Kidney tubule cell (primary cell): Measurements from ENCODE around the gene HCAR1.
A peak's percentile ranks its signal among the peaks of the same experiment; 100 is the strongest.
"Not testable (repeated sequence)": the region's sequence is repeated elsewhere in the genome, so short reads cannot be mapped to it uniquely, and the experiment has no call there.

Source experiments
- DNase-seq: peaks from one replicate; pipeline ENCODE4 v3.0.0-alpha.2; 2018; ENCODE audit warnings: low spot score

The HCAR1 gene

DNA sequence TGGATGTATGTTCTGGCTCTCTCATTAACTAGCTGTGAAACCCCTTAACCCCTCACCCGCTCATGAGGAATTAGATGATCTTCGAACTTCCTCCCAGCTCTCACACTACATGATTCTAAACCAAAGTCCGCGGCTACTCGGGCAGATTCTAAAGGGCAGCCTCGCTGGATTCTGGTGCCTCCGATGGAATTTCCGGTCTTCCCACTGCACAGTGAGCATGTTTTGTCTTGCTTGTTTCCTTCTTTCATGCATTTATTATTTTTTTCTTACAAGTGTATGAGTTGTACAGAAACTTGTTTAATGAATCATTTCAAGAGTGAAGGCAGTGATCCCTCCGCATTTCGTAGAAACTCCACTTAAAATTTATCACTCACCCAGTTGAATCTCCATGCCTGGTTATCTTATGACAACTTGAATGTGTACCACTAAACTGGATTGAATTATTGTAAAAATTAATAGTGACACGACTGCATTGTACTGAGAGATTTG is 9.5 kb downstream of the HCAR1 start:
- peak; percentile 81 for DNase-seq

DNA sequence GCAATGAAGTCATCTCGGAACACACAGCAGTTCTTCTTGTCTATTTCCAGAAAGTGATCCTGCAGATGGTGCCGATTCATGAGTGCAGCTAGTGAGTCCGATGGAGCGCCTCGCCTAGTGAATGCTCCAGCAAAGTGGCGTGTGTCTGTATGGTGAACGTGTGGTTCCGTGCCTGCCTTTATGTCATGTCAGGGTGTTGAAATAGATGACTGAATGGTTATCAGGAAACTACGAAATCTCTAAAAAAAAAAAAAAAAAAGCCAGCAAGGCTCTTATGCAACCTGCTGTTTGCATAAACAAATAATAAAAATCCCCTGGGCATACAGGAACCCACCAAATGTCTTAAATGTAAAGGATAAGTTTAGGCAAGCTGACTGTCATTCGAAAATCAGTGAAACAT is 14.0 kb downstream of the HCAR1 start, which contains the start of gene HCAR3:
Gene HCAR3 (minus strand): TSS at position 154 of the 400 bp plus-strand sequence. CDS start 74 bp downstream, at position 80.
- not testable (repeated sequence) for DNase-seq

DNA sequence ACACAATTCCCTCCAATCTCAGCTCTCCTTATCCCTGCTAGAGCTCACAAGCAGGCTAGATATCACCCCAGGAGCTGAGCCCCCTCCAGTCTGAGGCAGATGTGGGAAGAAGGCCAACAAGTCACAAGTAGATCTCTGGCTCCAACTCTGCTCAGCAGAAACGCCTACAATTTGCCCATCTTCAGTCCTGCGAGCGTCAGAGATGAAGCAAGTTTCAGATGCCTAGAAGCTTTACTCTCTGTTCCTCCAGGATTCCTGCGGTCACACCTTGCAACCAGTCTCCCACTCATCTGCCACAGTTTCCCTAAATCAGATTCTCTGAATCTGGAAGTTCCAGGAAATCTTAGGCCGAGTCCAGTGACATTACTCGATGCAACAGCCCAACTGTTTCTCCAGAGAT is 15.4 kb downstream of the HCAR1 start:
- DNase-seq, result not testable (repeated sequence)

DNA sequence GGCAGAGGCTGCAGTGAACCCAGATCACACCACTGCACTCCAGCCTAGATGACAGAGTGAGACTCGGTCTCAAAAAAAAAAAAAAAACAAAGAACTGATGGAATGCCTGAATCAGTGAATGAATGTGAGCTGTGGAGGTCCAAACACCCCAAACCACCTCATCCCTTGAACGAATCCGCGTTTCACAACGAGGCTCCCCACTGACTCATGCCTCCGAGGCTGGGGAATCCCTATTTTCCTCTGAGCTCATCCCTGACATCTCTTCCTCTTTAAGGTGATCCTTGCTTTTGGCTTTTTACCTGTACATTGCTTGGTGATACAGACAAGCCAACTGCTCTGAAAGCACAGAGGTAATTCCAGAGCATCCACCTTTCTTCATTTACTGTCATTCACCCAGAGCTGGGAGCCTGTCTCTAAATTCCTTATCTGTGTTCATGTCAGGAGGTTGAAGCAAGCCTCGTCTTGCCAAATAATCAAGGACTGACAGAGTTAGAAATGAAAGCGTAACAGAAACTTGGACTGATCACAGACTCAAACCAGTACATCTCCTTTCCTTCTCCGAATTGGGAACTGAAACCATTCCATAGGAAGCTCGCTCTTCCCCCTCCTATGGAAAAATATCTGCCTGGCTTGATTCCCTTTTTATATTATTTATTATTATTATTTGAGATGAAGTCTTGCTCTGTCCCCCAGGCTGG is 17.0 kb downstream of the HCAR1 start:
- DNase-seq, result not testable (repeated sequence)

DNA sequence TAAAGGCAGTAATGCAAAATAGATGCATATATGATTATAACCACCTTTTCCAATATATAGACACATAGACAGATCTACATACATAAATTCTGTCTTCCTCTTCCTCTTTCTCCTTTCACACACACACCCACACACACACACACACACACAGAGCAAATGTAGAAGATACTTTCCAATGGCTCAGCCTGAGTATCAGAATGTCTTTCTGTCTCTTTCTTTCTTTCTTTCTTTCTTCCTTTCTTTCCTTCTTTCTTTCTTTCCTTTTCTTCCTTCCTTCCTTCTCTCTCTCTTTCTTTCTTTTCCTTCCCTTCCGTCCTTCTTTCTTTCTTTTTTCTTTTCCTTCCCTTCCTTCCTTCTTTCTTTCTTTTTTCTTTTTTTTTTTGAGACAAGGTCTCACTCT is 19.4 kb downstream of the HCAR1 start:
- DNase-seq, result not testable (repeated sequence)

DNA sequence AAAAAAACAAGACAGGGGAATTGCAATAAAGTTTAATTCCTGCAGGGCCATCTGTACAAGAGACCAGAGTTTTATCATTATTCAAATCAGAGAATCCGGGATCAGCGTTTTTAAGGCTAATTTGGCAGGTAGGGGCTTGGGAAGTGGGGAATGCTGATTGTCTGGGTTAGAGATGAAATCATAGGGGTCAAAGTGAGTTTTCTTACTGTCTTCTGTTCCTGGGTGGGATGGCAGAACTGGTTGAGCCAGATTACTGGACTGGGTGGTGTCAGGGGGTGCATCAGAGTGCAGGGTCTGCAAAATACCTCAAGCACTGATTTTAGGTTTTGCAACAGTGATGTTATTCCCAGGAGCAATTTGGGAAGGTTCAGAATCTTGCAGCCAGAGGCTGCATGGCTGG is 20.3 kb downstream of the HCAR1 start:
- DNase-seq, result not testable (repeated sequence)

DNA sequence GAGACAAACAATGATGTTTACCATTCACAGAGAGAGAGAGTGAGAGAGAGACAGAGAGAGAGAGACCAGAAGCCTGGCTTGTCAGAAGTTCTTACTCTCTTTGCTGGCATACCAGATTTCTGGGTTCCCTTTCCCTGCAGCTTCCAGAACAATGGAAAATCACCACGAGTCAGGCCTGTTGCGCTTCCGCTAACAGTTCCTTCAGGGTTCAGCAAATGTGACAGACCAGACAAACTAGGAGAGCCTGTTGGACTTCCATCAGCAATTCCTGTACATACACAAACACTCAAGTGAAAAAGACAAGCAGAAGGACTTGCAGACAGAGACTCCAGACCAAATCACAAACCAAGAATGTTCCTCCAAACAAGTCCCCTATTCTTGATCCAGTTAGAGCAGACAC is 21.4 kb downstream of the HCAR1 start:
- not testable (repeated sequence) for DNase-seq

DNA sequence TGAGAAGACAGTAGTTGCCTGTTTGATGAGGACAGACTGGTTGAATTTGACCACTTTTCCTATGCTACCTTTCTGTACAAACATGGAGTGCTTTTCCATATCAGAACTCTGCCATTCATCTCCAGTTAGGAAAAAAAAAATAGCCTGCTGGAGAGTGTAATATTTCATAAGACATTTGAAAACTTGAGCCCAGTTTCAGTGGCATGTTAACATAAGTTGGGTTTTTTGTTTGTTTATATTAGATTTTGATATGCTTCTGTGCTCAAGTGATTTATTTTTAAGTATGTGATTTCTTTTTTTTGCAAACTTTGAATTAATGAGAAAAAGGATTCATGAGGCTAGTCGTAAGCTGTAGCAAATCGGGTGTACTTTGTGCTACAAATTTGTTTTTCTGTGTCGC is 26.8 kb downstream of the HCAR1 start:
- DNase-seq, result not testable (repeated sequence)

DNA sequence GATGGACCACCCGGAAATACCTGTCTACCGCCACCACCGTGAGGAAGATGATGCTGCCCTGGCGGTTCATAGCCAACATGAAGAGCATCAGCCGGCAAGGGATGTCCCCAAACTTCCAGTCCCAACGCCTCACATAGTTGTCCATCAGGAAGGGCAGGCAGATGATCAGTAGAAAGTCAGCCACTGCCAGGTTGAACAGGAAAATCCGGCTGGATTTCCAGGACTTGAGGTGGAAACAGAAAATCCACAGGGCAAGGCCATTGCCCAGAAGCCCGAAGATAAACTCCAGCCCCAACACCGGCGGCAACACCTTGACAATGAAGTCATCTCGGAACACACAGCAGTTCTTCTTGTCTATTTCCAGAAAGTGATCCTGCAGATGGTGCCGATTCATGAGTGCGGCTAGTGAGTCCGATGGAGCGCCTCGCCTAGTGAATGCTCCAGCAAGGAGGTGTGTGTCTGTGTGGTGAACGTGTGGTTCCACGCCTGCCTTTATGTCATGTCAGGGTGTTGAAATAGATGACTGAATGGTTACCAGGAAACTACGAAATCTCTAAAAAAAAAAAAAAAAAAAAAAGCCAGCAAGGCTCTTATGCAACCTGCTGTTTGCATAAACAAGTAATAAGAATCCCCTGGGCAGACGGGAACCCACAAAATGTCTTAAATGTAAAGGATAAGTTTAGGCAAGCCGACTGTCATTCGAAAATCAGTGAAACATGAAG is 27.6 kb downstream of the HCAR1 start, which contains the start of gene HCAR2:
Gene HCAR2 (minus strand): TSS at position 468 of the 722 bp plus-strand sequence. CDS start 74 bp downstream, at position 394.
- DNase-seq, result not testable (repeated sequence)

DNA sequence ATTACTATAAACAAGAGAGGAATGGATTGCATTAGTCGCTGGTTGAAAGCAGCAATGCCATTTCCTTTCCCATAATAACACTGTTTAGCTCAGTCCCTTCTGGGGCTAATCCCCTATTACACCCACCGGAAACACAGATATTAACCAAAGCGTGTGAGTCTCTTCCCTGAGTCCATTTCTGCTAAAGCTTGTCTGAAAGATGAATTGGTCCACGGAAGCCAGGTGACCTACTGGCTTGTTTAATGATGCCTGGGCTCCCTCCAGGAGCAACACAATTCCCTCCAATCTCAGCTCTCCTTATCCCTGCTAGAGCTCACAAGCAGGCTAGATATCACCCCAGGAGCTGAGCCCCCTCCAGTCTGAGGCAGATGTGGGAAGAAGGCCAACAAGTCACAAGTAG is 29.2 kb downstream of the HCAR1 start:
- DNase-seq, result not testable (repeated sequence)

DNA sequence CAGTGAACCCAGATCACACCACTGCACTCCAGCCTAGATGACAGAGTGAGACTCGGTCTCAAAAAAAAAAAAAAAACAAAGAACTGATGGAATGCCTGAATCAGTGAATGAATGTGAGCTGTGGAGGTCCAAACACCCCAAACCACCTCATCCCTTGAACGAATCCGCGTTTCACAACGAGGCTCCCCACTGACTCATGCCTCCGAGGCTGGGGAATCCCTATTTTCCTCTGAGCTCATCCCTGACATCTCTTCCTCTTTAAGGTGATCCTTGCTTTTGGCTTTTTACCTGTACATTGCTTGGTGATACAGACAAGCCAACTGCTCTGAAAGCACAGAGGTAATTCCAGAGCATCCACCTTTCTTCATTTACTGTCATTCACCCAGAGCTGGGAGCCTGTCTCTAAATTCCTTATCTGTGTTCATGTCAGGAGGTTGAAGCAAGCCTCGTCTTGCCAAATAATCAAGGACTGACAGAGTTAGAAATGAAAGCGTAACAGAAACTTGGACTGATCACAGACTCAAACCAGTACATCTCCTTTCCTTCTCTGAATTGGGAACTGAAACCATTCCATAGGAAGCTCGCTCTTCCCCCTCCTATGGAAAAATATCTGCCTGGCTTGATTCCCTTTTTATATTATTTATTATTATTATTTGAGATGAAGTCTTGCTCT is 30.5 kb downstream of the HCAR1 start:
- DNase-seq, result not testable (repeated sequence)

DNA sequence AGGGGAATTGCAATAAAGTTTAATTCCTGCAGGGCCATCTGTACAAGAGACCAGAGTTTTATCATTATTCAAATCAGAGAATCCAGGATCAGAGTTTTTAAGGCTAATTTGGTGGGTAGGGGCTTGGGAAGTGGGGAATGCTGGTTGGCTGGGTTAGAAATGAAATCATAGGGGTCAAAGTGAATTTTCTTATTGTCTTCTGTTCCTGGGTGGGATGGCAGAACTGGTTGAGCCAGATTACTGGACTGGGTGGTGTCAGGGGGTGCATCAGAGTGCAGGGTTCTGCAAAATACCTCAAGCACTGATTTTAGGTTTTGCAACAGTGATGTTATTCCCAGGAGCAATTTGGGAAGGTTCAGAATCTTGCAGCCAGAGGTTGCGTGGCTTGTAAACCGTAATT is 33.7 kb downstream of the HCAR1 start:
- DNase-seq, result not testable (repeated sequence)

DNA sequence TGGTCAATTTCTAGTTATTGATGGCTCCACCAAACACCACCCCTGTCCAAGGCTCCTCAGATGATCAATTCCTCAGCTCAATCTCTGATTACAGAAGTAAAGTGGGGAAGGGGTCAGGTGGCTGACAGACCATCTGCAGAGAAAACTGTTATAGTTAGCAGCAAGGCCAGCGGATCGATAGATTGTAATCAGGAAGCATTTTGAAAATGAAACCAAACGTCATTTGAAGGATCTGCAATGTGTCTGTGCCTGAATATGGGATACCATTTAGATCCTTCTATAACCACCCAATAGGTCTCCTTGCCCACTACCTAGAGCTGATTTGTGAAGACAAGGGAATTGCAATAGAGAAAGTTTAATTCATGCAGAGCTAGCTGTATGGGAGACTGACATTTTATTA is 39.1 kb downstream of the HCAR1 start:
- DNase-seq, result no peak

DNA sequence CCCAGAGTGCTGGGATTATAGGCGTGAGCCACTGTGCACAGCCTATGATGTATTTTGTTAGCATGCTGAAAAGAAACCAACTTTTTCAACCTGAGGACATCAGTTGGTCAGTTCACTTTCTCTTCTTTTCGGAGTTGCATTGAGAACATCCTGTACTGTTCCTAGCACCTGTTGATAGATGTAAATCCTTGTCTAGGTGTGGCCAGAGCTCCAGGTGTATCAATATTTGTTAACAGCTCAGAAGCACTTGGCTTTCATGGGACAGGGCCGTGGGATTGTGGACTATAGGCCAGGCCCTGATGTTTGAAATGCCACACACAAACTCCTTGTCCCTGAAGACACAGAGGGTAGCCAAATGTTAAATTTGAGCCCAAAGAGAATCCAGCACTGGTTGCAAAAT is 42.4 kb downstream of the HCAR1 start:
- DNase-seq, result no peak

DNA sequence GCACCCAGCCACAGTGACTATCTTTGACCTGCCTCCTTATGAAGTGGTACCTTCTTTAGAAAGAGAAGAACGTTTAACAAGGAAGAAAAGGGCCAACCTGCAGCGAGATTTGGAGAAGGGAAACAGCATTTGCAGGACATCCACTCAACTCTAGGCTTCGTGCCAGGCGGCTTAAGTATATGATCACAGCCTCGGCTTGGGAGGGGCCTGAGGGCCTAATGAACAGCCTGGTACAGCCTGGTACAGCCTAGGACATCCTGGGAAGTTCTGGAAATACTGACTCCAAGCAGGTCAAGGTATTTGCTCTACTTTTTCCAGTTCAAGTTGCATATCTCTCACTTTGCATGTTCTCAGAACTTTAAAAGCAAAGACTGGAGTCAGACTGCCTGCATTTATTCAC is 43.6 kb downstream of the HCAR1 start:
- no peak for DNase-seq

DNA sequence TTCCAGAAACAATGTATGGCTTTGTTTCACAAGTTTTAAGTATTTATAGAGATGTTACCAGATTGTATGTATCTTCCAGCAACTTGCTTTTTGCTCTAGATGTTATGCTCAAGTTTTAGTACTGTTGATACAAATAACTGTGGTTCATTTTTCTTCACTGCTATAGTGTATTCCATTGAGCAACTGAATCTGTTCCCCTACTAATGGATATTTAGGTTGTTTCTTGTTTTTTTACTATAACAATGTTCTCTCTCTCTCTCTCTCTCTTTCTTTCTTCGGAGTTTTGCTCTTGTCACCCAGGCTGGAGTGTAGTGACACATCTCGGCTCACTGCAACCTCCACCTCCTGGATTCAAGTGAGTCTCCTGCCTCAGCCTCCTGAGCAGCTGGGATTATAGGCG is 44.1 kb downstream of the HCAR1 start:
- no peak for DNase-seq

DNA sequence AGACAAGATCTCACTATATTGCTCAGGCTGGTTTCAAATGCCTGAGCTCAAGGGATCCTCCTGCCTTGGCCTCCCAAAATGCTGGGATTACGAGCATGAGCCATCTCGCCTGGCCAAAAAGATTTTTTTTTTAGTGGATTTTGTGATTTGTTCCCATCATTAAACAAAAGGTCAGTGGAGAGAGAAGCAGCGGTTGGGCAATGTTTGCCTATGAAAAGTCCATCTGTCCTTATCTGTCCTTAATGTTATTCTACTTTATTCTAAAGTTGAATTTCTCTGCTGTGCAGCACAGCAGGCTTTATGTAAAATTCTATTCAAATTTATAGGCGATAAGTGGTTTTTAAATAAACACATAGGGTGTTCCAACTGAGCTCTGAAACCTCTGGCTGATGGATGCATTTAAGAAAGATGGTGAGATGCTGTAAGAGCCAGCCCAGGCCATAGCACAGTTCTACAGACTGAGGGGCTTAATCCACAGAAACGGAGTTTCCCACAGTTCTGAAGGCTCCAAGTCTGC is 46.3 kb downstream of the HCAR1 start:
- DNase-seq, result no peak

DNA sequence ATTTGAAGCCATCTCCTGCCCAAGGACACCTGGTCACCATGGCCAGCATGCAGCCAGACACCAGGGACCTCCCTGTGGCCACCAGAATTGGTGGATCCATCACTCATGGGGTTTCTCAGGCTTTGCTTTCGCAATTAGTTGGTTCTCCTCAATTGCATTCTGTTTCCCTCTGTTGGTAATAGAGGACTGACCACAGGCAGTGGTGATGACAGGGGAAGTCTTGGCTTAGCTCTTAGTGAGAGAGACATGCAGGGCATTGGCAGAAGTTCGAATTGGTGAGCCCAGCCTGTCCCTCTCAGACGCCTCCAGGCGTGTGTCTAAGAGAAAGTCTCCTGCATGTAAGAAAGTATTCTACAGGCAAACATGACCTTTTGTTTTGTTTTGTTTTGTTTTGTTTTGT is 48.8 kb downstream of the HCAR1 start:
- no peak for DNase-seq

DNA sequence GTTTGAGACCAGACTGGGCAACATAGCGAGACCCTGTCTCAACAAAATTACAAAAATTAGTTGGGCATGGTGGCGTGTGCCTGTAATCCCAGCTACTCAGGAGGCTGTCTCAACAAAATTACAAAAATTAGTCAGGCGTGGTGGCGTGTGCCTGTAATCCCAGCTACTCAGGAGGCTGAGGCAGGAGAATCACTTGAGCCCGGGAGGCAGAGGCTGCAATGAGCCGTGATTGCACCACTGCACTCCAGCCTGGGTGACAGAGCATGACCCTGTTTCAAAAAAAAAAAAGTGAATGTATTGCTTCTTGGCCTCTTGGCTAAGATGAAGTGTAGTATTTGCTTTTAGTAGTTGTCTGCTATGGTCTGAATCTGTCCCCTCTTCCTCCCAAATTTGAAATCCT is 49.7 kb downstream of the HCAR1 start:
- not testable (repeated sequence) for DNase-seq

DNA sequence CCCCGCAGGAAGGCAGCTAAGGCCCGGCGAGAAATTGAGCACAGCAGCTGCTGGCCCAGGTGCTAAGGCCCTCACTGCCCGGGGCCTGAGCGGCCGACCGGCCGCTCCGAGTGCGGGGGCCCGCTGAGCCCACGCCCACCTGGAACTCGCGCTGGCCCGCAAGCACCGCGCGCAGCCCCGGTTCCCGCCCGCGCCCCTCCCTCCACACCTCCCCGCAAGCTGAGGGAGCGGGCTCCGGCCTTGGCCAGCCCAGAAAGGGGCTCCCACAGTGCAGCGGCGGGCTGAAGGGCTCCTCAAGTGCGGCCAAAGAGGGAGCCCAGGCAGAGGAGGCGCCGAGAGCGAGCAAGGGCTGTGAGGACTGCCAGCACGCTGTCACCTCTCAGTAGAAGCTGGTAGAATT is 53.9 kb downstream of the HCAR1 start:
- DNase-seq, result not testable (repeated sequence)
